OCI-LY1 (cell line): ENCODE measurements around the gene ZBTB46.

Source experiments
- CTCF ChIP-seq: fragments of 200-600 bp; sonication (generic), shearing (Covaris generic); IDR thresholded peaks from 2 replicates; pipeline ENCODE4 v1.5.1; 2017; ENCODE audit warnings: mild to moderate bottlenecking, antibody characterized with exemption, low read length, moderate library complexity, mixed read lengths
- EZH2 ChIP-seq: fragments of 200-600 bp; sonication (generic), shearing (Covaris generic); IDR thresholded peaks from 2 replicates; pipeline ENCODE4 v1.8.0; 2017; ENCODE audit warnings: borderline replicate concordance, mixed run types, mild to moderate bottlenecking, antibody characterized with exemption, low read length, moderate library complexity, mixed read lengths

GRCh38 chr20:63735859-63736718 is 95.0 kb downstream of the ZBTB46 start, which contains the start of gene LIME1:
- TF ChIP-seq CTCF (0 out of 2 replicates have a peak, but pooled peaks have one; percentile 18), EZH2 (no peak)
